Ascending aorta (tissue), 2 donors: ENCODE measurements around the gene TRIM71. TPM values are rescaled to one million over a fixed set of nuclear protein-coding genes. Genes with fewer than 3 reads are reported as not detected.

Source experiments
- DNase-seq, 2 donors: peaks; one replicate each; pipeline ENCODE4 v3.0.0-alpha.2; 2019; ENCODE audit warnings: low spot score in 2 of 2
- H3K27ac ChIP-seq, 2 donors: fragments of 200-600 bp; sonication (generic); one replicate each; pipeline ENCODE4 v1.5.1; 2016 to 2017; ENCODE audit warnings: mild to moderate bottlenecking in 1 of 2
- H3K27me3 ChIP-seq: fragments of 200-600 bp; sonication (generic); one replicate; pipeline ENCODE4 v1.5.1; 2017
- H3K36me3 ChIP-seq, 2 donors: fragments of 200-600 bp; sonication (generic); one replicate each; pipeline ENCODE4 v1.5.1; 2016
- H3K4me1 ChIP-seq, 2 donors: fragments of 200-600 bp; sonication (generic); one replicate each; pipeline ENCODE4 v1.5.1; 2016 to 2017; ENCODE audit warnings: mild to moderate bottlenecking in 1 of 2
- H3K4me3 ChIP-seq, 2 donors: fragments of 200-600 bp; sonication (generic); one replicate each; pipeline ENCODE4 v1.5.1; 2016 to 2017; ENCODE audit warnings: mild to moderate bottlenecking in 1 of 2
- H3K9me3 ChIP-seq, 2 donors: fragments of 200-600 bp; sonication (generic); one replicate each; pipeline ENCODE4 v1.5.1; 2016
- CTCF ChIP-seq, 3 experiments: fragments of 200-600 bp in 2 of 3; fragments of 450-650 bp in 1 of 3; sonication (generic) in 2 of 3; IDR thresholded peaks; one replicate each; pipeline ENCODE4 v1.5.1; 2016 to 2019; ENCODE audit warnings: antibody characterized with exemption in 3 of 3, mild to moderate bottlenecking in 1 of 3, moderate library complexity in 1 of 3
- intact Hi-C: fragments of 100-400 bp; cut with DNase I; formaldehyde crosslinking; loops from one replicate; pipeline ENCODE4 v1.15.1; 2023
- total RNA-seq: library from RNA; depleted of rRNA; stranded (reverse); fragments of >200 nt; gene quantifications from one replicate; pipeline ENCODE4 v1.1.0, GENCODE V29; 2016

Gene TRIM71
- total RNA-seq, 1 donor from 2014 or later, result not detected

- H3K9me3 ChIP-seq, result no peaks in the 10 kb centered on the region
- no peak for DNase-seq
- intact Hi-C loops, result no loop called here
- no peak overlapping the region for H3K27ac ChIP-seq
- H3K4me3 ChIP-seq, result no peak overlapping the region
- no peak for TF ChIP-seq CTCF (IDR thresholded peaks at IDR 0.05)
- no peaks in the 10 kb centered on the region for H3K36me3 ChIP-seq
- peaks cover 5 to 14% of the 10 kb centered on the region in 2 donors for H3K4me1 ChIP-seq
- H3K27me3 ChIP-seq, result peaks cover 5% of the 10 kb centered on the region
Measured at GRCh38 chr3:32813180-32813579, 4.6 kb upstream of the TRIM71 start.

GRCh38 chr3:32814361-32814760 lies 3.4 kb upstream of the TRIM71 start:
- Histone ChIP-seq H3K4me3 (no peak overlapping the region), H3K27ac (no peak overlapping the region), H3K36me3 (no peaks in the 10 kb centered on the region), H3K4me1 (peaks cover 5 to 14% of the 10 kb centered on the region in 2 donors), H3K27me3 (peaks cover 5% of the 10 kb centered on the region), H3K9me3 (no peaks in the 10 kb centered on the region)
- no peak for TF ChIP-seq CTCF (IDR thresholded peaks at IDR 0.05)
- intact Hi-C loops, result no loop called here
- DNase-seq, result no peak

DNA sequence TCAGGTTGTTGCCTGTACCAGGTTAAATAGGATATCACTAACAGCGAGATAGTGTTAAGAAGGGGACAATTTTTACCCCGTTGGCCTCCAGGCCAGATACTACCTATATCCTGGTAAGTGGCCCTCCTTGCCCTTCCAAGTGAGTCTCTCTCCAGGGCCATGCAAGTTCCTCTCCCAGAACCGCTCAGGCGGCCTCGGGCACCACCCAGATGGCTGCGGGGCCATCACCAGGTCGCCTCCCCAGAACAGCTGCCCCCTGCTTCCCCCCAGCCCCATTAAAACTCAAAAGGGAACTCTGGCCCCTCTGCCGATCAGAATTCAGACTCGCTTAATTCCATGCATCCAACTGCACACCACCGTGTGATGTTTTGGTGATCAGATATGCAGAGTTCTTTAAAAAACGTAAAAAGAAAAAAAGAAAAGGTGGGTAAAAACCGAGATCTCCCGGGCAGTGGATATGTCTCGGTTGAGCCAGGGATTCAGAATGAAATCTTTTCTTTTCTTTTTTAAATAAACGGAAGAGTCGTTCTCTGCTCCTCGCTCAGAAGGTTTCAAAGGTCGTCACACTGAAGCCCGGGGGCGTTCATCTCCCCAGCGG lies 1.9 kb upstream of the TRIM71 start:
- Histone ChIP-seq H3K4me1 (peaks cover 5 to 14% of the 10 kb centered on the region in 2 donors), H3K36me3 (no peaks in the 10 kb centered on the region), H3K4me3 (peak overlapping the region; percentile 51 to 62), H3K27ac (no peak overlapping the region), H3K27me3 (peaks cover 11% of the 10 kb centered on the region), H3K9me3 (no peaks in the 10 kb centered on the region)
- intact Hi-C loops, result no loop called here
- no peak for DNase-seq
- TF ChIP-seq CTCF (IDR thresholded peaks at IDR 0.05), result no peak

DNA sequence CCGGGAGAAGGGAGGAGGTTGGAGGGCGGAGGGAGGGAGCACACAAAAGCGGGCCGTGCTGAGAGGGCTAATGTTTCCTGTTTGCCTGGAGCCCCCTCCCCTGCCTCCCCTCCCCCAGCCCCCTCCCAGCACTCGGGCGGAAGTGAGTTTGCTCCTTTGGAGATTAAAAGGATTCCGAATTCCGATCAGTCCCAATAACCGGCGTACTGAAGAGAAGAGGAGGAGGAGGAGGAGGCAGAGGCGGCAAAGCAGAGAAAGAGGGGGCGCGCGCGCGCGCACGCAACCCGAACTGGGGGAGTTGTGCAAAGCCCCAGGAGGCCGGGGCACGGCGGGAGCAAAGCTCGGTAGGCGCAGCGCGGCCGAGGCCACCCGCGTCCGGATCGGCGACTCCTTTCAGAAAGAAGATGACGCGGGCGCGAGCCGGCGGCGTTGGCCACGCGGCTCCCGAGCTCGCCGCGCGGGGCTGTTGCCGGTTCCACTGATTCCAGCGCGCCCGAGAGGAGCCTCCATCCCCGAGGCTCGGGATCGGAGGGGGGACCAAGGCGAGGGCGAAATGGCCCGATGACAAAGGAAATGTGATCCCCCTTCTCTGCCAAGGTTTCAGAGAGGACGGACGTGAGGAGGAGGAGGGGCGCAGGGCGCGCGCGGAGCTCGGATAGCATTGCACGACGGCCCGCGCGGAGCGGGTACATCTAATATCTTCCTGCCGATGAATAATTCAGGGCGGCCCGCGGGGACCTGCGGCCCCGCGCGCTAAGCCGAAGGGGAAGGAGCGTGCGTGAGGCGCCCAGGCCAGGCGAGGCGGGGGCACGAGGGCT lies 1.1 kb upstream of the TRIM71 start:
- peak overlapping the region; percentile 51 to 62 for H3K4me3 ChIP-seq
- no peak for DNase-seq
- no peaks in the 10 kb centered on the region for H3K9me3 ChIP-seq
- H3K27me3 ChIP-seq, result peaks cover 11% of the 10 kb centered on the region
- no peak overlapping the region for H3K27ac ChIP-seq
- peaks cover 5 to 14% of the 10 kb centered on the region in 2 donors for H3K4me1 ChIP-seq
- H3K36me3 ChIP-seq, result no peaks in the 10 kb centered on the region
- no peak for TF ChIP-seq CTCF (IDR thresholded peaks at IDR 0.05)
- intact Hi-C loops, result no loop called here

DNA sequence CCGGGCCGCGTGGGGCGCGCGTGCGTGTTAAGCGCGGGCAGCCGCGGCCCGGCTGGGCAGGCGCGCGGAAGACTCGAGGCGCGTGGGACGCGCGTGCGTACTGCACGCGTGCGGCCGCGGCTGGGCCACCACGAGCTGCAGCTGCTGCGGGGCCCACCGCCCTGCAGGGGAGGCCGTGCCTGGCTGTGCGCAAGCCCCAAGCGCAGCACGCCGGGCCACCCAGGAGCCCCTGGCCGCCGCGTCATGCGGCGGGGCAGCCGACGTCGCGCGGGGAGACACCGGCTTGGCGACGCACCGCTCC lies 590 bp upstream of the TRIM71 start:
- Histone ChIP-seq H3K36me3 (no peaks in the 10 kb centered on the region), H3K27me3 (peaks cover 11% of the 10 kb centered on the region), H3K4me1 (peaks cover 5 to 14% of the 10 kb centered on the region in 2 donors), H3K27ac (no peak overlapping the region), H3K4me3 (peak overlapping the region; percentile 51 to 62), H3K9me3 (no peaks in the 10 kb centered on the region)
- intact Hi-C loops, result no loop called here
- no peak for DNase-seq
- no peak for TF ChIP-seq CTCF (IDR thresholded peaks at IDR 0.05)
